GM18951 (cell line): ENCODE data around the gene HERPUD1.

Experiments used
- POLR2A ChIP-seq: IDR thresholded peaks from 4 replicates; pipeline ENCODE4 v1.6.1; 2011; ENCODE audit warnings: mild to moderate bottlenecking; ENCODE audit not compliant: insufficient read length, insufficient read depth; ENCODE audit errors: extremely low read depth
- in situ Hi-C: fragments of 300-500 bp; cut with MboI; formaldehyde crosslinking; loops from one replicate; pipeline ENCODE4 v1.12.0; 2022; ENCODE audit warnings: low sequenced_read_pairs, mixed read lengths, inconsistent platforms; ENCODE audit not compliant: unreplicated experiment

The HERPUD1 gene

DNA sequence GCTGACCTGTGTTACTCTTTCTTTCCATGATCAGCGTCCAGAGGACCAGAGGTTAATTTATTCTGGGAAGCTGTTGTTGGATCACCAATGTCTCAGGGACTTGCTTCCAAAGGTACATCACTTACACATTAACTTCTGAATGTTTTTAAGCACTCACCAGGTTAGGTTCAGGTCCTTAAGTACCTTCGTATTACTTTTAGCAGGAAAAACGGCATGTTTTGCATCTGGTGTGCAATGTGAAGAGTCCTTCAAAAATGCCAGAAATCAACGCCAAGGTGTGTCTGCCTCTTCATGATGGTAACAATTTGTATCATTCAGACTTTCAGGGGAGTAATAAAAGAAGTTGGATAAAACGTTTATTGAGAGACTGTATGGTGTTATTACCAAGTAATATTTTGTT, 3.3 kb downstream of the HERPUD1 start:
- TF ChIP-seq POLR2A = no peak
- in situ Hi-C loops = no loop called here

- in situ Hi-C loops = no loop called here
- no peak for TF ChIP-seq POLR2A
Measured at GRCh38 chr16:56936491-56936890, 4.5 kb downstream of the HERPUD1 start.

GRCh38 chr16:56936950-56937349, 5.0 kb downstream of the HERPUD1 start:
- no peak for TF ChIP-seq POLR2A
- in situ Hi-C loops = no loop called here

DNA sequence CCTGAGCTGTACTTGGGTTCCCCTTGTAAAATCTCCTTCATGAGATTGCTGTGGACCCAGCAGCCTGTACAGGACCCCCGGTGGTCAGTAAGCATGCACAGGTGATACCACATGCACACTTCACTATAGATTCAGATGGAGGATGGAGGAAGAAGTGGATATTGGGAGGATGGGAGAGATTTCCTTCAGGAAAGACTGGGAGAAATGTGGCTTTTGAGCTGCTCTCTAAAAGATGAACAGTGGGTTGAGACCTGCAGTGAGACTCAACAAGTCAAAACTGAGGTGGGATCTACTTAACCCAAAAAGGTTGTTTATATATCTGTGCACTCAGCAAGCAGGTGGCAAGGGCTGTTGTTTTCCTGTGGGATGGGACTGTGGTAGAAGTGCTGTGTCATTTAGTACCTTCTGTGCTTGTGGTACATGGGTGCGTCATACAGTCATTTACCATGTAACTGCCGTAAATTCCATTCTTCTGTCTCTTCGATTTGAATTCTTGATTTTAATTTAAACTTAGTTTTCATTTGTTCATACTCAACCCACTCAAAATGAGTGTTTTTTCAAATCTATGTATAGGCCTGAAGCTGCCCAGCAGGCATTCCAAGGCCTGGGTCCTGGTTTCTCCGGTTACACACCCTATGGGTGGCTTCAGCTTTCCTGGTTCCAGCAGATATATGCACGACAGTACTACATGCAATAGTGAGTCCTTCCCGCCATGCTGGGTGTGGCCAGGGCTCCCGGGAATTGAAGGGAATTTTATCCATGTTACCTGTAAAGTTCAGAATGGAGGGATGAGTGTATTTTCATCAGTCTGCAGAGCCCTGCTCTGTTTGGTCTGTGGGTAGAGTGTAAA, 6.9 kb downstream of the HERPUD1 start:
- peak; percentile 3 for TF ChIP-seq POLR2A
- in situ Hi-C loops = no loop called here

GRCh38 chr16:56939801-56940200, 7.9 kb downstream of the HERPUD1 start:
- TF ChIP-seq POLR2A = no peak
- in situ Hi-C loops = no loop called here

DNA sequence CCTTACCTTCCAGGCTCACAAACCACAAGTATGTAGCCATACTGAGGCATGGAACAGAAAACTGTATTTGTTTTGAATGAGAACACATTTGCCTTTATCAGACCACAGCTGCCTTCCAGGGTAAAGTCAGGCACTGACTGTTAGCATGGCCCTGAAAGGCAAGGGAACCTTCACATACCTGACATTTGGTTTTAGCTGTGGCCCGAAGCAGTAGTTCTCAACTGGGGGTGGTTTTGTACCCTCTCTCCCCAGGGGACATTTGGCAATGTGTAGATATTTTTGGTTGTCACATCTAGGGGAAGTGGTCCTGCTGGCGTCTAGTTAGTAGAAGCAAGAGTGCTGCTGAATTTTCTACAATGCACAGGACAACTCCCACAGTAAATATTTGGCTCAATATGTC, 9.2 kb downstream of the HERPUD1 start:
- TF ChIP-seq POLR2A = peak; percentile 15
- in situ Hi-C loops = no loop called here

- in situ Hi-C loops = no loop called here
- peak; percentile 27 for TF ChIP-seq POLR2A
Measured at GRCh38 chr16:56941856-56942331, 10.0 kb downstream of the HERPUD1 start.

GRCh38 chr16:56943761-56944375, 11.9 kb downstream of the HERPUD1 start:
- TF ChIP-seq POLR2A = no peak
- in situ Hi-C loops = no loop called here

DNA sequence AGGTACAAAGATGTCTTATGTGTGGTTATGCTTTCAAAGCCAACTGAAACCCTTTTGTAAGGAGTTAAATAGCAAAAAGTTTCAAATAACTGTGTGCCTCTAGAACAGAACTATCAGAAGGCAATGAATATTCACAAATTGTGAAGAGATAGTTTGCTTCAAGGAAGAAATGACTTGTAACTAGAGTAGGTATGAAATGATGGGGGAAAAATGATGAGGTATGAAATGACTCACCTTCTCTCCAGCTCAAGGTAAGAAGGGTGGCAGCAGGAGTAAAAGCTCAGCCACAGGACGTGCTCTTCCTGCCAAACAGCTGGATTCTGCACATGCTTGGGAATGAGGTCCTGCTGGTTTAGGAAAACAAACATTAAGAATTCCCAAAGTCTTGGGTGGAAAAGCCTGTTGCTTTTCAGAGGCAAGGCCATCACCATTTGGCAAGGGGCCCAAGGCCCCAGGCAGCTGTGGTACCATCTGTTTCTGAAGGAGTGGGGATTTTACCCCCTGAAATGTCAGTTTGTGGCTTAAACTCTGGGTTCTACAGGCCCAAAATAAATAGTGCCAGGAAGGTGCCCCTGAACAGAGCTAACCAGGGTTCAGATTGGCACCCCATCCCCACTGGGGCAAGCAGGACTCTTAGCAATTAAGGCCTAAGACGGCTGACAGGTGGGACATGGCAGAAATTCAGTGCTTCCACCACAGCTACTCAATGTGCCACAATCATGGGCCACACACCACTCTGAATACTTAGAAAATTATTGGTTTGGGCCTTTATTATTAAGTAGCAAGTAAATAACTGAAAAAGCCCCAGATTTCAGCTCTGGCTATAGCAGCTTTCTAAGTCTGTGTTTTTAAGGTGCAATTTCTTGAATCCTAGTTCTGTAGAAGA, 13.3 kb downstream of the HERPUD1 start:
- no peak for TF ChIP-seq POLR2A
- in situ Hi-C loops = no loop called here

DNA sequence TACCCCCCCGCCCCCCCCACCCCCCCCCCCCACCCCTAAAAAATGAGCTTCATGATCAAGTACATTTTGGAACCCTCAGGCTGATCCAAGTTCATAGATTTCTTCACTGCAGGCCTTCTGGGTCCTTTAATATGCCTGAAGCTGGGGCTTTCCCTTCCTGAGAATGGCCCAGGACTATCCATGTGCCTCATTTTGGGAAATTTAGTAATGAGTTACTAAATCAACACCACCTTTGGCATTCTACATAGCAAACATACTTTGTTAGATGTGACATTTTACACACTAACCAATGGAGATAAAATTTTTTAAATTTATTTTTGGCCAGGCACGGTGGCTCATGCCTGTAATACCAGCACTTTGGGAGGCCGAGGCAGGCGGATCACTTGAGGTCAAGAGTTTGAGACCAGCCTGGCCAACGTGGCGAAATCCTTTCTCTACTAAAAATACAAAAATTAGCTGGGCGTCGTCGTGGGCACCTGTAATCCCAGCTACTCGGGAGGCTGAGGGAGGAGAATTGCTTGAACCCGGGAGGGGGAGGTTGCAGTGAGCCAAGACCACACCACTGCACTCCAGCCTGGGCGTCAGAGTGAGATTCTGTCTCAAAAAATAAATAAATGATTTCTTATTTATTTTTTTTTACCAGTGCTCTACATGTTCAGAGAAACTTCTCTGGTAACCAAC, 14.0 kb downstream of the HERPUD1 start:
- in situ Hi-C loops = no loop called here
- TF ChIP-seq POLR2A = no peak

GRCh38 chr16:56946767-56947603, 15.0 kb downstream of the HERPUD1 start:
- TF ChIP-seq POLR2A = peak; percentile 37
- in situ Hi-C loops = no loop called here

DNA sequence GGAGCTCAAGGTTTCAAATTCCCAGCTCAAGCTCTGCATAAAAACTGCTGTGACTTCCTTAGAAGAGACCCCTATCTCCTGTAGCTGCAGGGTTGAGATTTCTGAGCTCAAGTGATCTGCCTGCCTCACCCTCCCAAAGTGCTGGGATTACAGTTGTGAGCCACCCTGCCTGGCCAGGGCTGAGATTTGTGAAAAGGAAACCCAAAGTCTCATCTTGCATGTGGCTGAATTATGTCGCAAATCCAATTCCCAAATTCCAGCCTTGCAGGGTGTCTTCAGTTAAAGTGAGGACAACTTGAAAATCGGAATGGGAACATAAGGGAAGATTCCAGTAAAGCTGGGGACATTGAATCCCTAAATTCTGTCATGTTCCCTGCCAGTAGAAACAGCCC, 15.7 kb downstream of the HERPUD1 start:
- in situ Hi-C loops = no loop called here
- no peak for TF ChIP-seq POLR2A
